Breast epithelium (tissue), 3 donors: ENCODE data around the gene SLC17A7.

Experiments
- CTCF ChIP-seq, 3 donors: fragments of 450-650 bp; IDR thresholded peaks; one replicate each; pipeline ENCODE4 v1.5.1; 2016 to 2017; ENCODE audit warnings: antibody characterized with exemption in 3 of 3, mild to moderate bottlenecking in 3 of 3, moderate library complexity in 3 of 3
- POLR2A ChIP-seq: fragments of 450-650 bp; IDR thresholded peaks from one replicate; pipeline ENCODE4 v1.6.1; 2016; ENCODE audit warnings: antibody characterized with exemption, mild to moderate bottlenecking, moderate library complexity
- POLR2AphosphoS5 ChIP-seq, 3 donors: sonication (generic); formaldehyde crosslinking; IDR thresholded peaks; one replicate each; pipeline ENCODE4 v1.6.1; 2017; ENCODE audit warnings: antibody characterized with exemption in 3 of 3

DNA sequence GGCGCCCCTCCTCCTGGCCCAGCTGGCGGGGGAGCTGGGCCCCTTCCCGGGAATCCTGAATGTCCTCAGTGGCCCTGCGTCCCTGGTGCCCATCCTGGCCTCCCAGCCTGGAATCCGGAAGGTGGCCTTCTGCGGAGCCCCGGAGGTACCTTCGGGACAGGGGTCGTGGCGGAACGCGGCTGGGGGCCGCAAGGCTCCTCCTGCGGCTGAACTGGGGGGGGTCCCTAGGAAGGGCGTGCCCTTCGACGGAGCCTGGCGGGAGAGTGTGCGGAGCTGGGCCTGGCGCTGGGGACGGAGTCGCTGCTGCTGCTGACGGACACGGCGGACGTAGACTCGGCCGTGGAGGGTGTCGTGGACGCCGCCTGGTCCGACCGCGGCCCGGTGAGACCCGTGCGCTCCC, 20.3 kb upstream of the SLC17A7 start:
- TF ChIP-seq CTCF (IDR thresholded peaks at IDR 0.05): no peak
- no peak for TF ChIP-seq POLR2AphosphoS5 (IDR thresholded peaks at IDR 0.05)
- no peak for TF ChIP-seq POLR2A
